ENCODE data around the gene HPSE2.

DNA sequence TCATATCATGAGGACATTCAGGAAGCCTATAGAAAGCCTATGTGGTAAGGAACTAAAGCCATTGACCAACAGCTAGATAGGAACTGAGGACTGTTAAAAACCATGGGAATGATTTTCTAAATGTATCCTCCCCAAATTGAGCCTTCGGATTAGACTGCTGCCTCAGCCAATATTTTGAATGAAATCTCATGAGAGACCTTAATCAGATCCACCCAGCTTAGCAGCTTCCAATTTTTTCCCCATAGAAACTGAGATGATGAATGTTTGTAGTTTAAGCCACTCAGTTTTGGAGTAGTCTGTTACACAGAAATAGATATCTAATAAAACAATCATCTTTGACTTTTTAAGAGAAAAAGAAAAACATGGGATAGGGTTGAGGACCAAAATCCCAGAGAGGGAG is 292.0 kb downstream of the HPSE2 start:
- TF ChIP-seq, protein P1, sequence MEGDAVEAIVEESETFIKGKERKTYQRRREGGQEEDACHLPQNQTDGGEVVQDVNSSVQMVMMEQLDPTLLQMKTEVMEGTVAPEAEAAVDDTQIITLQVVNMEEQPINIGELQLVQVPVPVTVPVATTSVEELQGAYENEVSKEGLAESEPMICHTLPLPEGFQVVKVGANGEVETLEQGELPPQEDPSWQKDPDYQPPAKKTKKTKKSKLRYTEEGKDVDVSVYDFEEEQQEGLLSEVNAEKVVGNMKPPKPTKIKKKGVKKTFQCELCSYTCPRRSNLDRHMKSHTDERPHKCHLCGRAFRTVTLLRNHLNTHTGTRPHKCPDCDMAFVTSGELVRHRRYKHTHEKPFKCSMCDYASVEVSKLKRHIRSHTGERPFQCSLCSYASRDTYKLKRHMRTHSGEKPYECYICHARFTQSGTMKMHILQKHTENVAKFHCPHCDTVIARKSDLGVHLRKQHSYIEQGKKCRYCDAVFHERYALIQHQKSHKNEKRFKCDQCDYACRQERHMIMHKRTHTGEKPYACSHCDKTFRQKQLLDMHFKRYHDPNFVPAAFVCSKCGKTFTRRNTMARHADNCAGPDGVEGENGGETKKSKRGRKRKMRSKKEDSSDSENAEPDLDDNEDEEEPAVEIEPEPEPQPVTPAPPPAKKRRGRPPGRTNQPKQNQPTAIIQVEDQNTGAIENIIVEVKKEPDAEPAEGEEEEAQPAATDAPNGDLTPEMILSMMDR (conservative IDR thresholded peaks at IDR 0.05) = no peak
- TF ChIP-seq ZFX (IDR thresholded peaks at IDR 0.05) = no peak

Measured in C4-2B (cell line).